SH-SY5Y (cell line): ENCODE data around the gene UGT2A1.

ENCODE experiments used
- GATA2 ChIP-seq: IDR thresholded peaks from 2 replicates; pipeline ENCODE4 v1.6.1; 2011; ENCODE audit warnings: mild to moderate bottlenecking, low read depth, low read length
- GATA3 ChIP-seq: IDR thresholded peaks from 2 replicates; pipeline ENCODE4 v1.6.1; 2011; ENCODE audit warnings: low read depth, mild to moderate bottlenecking, low read length, moderate library complexity

The UGT2A1 gene

GRCh38 chr4:69653147-69653546, at the start of gene UGT2A1:
Gene UGT2A1 (minus strand): TSS chr4:69653247. CDS start chr4:69647644, 5,603 bp downstream.
- TF ChIP-seq GATA2, result no peak
- no peak for TF ChIP-seq GATA3

DNA sequence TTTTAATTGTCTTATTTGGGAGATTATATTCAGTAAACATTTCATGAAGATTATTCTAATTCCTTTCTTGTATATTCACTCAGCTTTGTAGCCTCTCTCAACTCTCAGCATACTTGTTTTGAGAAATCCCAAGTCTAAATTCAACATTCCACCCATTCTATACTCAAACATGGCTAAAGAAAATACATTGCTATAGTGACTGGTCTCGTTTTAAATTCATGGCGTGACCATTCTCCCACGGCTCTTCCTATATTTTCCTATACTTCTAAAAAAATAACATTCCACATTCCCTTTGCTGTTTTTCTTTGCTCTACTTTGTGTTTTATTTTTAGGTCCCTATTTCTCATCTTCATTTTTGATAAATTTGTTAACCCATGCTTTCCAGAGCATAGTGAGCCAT, 49.2 kb upstream of the UGT2A1 start:
- no peak for TF ChIP-seq GATA2
- no peak for TF ChIP-seq GATA3

GRCh38 chr4:69701696-69702095, 48.6 kb upstream of the UGT2A1 start:
- TF ChIP-seq GATA2, result no peak
- TF ChIP-seq GATA3, result no peak

DNA sequence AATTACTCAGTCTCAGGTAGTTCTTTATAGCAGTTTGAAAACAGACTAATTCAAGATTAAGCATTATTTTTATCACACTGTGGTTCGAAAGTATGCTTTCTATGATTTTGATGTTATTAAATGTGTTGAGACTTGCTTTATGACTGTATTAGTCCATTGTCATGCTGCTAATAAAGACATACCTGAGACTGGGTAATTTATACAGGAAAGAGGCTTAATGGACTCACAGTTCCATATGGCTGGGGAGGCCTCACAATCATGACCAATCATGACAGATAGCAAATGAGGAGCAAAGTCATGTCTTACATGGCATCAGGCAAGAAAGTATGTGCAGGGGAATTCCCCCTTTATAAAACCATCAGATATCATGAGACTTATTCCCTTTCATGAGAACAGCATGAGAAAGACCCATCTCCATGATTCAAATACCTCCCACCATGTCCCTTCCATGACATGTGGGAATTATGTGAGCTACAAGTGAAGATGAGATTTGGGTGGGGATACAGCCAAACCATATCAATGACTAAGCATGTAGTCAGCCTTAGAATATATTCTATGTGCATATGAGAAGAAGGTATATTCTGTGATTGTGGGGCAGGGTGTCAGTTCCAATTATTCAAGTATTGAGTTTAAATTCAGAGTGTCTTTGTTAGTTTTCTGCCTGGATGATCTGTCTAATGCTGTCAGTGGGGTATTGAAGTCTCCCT, 44.6 kb upstream of the UGT2A1 start:
- TF ChIP-seq GATA2, result no peak
- TF ChIP-seq GATA3, result no peak

DNA sequence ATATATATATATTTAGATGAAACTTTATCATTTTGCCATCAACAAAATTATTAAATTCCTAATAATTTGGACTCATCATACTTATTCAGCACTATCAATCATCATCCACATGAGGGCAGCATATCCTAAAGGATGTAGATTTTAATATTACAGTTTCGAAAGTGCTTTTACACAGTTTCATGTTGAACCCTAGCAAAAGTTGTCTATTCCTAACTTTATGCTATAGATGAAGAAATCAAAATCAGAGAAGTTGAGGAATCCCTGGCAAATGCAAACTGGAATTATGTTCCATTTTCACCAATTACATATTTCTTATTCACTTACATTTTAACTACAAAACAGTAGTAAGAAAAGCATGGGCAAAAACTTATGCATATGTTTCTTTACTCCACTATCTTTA, 36.6 kb upstream of the UGT2A1 start:
- TF ChIP-seq GATA2 (no peak), GATA3 (no peak)

DNA sequence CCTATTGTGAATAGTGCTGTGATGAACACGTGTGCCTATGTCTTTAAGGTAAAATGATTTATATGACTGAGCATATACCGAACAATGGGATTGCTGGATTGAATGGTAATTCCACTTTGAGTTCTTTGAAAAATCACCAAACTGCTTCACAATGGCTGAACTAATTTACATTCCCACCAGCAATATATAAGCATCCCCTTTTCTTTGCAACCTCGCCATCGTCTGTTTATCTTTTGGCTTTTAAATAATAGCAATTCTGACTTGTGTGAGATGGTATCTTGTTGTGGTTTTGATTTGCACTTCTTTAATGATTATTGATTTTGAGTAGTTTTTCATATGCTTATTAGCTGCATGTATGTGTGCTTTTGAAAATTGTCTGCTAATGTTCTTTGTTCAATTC, 31.8 kb upstream of the UGT2A1 start:
- TF ChIP-seq GATA3 (no peak), GATA2 (no peak)

DNA sequence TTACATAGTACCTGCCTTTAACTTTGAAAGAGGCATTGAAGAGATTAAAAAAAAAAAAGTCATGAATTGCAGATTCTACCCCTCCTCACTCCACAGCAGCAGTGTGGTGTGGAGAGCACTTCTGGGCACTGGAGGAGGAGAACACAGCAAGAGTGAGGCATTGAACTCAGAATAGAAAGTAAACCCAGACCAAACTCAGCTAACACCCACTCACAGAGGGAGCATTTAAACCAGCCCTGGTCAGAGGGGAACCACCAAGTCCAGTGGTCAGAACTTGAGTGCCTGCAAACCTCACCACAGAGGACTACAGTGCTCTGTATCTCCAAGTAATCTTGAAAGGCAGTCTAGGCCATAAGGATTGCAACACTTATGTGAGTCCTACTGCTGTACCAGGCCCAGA, 15.6 kb upstream of the UGT2A1 start:
- TF ChIP-seq GATA2, result no peak
- TF ChIP-seq GATA3, result no peak

DNA sequence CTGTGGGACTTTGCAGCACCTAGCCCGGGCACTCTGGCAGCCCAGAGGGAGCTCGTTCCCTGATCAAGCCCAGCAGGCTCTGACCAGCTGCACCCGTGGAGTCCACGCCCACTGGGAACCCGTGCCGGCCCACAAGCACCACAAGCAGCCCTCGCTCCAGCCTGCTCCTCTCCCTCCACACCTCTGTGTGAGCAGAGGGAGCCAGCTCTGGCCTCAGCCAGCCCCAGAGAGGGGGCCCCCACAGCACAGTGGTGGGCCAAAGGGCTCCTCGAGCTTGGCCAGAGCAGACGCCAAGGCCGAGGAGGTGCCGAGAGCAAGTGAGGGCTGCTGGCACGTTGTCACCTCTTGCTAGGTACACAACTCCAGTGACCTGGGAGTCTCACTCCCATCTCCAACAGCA, 5.1 kb upstream of the UGT2A1 start:
- TF ChIP-seq GATA3 (no peak), GATA2 (no peak)

DNA sequence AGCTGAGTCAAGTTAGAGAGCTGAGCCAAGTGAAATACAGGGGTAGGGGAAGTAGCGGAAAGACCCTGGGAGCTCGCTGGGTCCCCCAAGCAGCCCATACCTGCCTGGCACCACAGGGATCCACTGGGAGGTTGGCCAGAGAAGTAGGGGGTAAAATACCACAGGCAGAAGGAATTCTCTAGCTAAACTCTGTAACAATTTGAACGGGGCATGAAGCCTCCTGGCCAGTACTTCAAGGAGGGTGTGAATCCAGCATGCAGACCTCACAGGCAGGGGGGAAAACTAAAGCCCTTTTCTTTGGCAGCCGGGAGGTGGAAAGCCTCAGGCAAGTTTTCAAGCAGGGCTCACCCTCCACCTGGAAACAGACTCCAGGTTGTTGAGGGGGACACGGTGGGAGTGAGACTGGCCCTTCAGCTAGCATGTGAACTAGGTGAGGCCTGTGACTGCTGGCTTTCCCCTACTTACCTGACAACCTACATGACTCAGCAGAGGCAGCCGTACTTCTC, 3.7 kb upstream of the UGT2A1 start:
- TF ChIP-seq GATA3, result no peak

GRCh38 chr4:69650872-69651271, 2.2 kb downstream of the UGT2A1 start:
- no peak for TF ChIP-seq GATA3

- TF ChIP-seq GATA3, result peak; percentile 65; the same call in 1 of the 2 replicates
- TF ChIP-seq GATA2, result peak; percentile 64; the same call in 1 of the 2 replicates
Observed at GRCh38 chr4:69649629-69650028, 3.4 kb downstream of the UGT2A1 start.

DNA sequence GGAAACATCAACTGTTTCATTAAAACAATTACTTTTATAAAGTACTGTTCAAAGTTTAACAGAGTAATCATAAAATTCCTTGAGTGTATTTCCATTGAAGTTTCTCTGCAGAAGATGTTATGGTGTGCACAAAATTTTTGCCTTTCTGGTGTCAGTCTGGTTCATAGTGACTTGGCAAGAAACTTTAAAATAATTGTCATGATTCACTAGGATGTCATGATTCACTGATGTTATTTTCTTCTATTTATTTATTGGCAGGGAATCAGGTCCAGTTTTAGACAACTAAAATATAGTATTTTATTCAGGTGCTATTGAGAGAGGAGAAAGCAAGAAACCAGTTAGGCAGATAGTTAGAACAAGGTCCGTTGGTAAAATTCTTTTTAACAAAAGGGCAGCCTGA, 3.8 kb downstream of the UGT2A1 start:
- no peak for TF ChIP-seq GATA2
- no peak for TF ChIP-seq GATA3

DNA sequence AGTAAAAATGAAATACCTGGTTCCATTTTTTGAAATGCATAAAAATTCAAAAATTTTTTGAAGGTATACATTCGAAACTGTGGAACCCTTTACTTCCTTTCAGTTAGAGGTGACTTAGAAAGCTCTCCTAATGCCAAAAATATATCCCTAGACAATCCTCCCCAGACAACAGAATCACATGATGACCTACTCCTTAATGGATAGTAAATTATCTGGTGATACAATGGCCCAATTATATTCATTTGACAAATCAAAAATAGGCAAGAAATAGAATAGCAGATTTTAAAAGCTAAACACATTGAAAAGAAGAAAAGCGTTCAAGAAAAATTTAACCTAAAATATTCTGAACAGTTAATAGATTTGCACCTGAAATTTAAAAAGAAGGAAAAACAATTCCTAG, 10.1 kb downstream of the UGT2A1 start:
- TF ChIP-seq GATA2, result no peak
- no peak for TF ChIP-seq GATA3

- TF ChIP-seq GATA2 (no peak), GATA3 (no peak)
Observed at GRCh38 chr4:69640289-69640688, 12.8 kb downstream of the UGT2A1 start.

GRCh38 chr4:69639542-69639941, 13.5 kb downstream of the UGT2A1 start, which contains the start of gene UGT2A2:
Gene UGT2A2 (minus strand): TSS chr4:69639642. CDS start chr4:69639640, 2 bp downstream.
- TF ChIP-seq GATA2 (no peak), GATA3 (no peak)

DNA sequence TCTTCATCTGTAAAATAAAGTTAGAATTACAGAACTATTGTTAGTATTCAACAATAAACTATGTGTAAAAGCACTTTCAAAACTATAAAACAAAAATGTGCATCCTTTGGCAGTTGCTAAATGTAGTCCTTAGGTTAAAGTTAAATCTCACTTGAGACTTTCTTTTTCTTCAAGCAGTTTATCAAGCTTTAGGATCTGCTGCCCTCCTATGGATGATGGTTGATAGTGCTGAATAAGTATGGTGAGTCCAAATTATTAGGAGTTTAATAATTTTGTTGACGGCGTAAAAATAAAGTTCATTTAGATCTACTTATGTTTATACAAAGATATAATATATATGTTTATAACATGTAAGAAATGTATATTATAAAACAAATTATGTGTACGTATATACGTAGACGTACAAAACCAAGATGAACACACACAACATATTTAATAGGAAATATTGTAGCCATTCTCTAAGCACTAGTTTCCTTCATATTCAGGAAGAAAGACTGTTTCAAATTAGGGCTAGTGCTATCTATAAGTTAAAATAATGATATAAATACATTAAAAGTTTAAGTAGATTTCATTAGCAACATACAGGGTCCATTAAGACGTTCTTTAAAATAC, 35.9 kb downstream of the UGT2A1 start:
- TF ChIP-seq GATA2 (no peak), GATA3 (no peak)
